GM13977 (cell line): Measurements from ENCODE around the gene FNDC1.
A peak's percentile ranks its signal among the peaks of the same experiment; 100 is the strongest.

Source experiments
- DNase-seq: peaks from one replicate; pipeline ENCODE4 v3.0.0; 2012; ENCODE audit warnings: low spot score
- CTCF ChIP-seq: IDR thresholded peaks from 2 replicates; pipeline ENCODE4 v1.5.1; 2012; ENCODE audit warnings: mild to moderate bottlenecking, control low read depth; ENCODE audit not compliant: insufficient read depth; ENCODE audit errors: extremely low read depth, missing control alignments
- in situ Hi-C: fragments of 300-500 bp; cut with MboI; formaldehyde crosslinking; loops from one replicate; pipeline ENCODE4 v1.12.0; 2022; ENCODE audit warnings: low sequenced_read_pairs, low pct_unique_long_range_greater_than_20kb, mixed read lengths, inconsistent platforms; ENCODE audit not compliant: unreplicated experiment

FNDC1 gene

GRCh38 chr6:159252955-159253508 lies 83.8 kb downstream of the FNDC1 start:
- in situ Hi-C loops = no loop called here

GRCh38 chr6:159254186-159254585 lies 85.0 kb downstream of the FNDC1 start:
- TF ChIP-seq CTCF = no peak
- in situ Hi-C loops = no loop called here
- DNase-seq = no peak

More at GRCh38 chr6:159252955-159253508, 83.8 kb downstream of the FNDC1 start:
- TF ChIP-seq CTCF = peak; percentile 67
- peak; percentile 61 for DNase-seq

GRCh38 chr6:159255434-159255951 lies 86.3 kb downstream of the FNDC1 start:
- no peak for TF ChIP-seq CTCF
- in situ Hi-C loops = no loop called here
- DNase-seq = no peak

GRCh38 chr6:159256128-159256527 lies 86.9 kb downstream of the FNDC1 start:
- no peak for DNase-seq
- no peak for TF ChIP-seq CTCF
- in situ Hi-C loops = no loop called here

GRCh38 chr6:159257846-159258245 lies 88.6 kb downstream of the FNDC1 start:
- in situ Hi-C loops = no loop called here
- DNase-seq = no peak
- no peak for TF ChIP-seq CTCF

GRCh38 chr6:159259441-159260125 lies 90.4 kb downstream of the FNDC1 start:
- DNase-seq = no peak
- in situ Hi-C loops = no loop called here
- TF ChIP-seq CTCF = no peak
